Skeletal muscle satellite cell (primary cell): ENCODE data around the gene GAGE13.
"Not testable (repeated sequence)": the region's sequence is repeated elsewhere in the genome, so short reads cannot be mapped to it uniquely, and the experiment has no call there.

Source experiments
- H3K27me3 ChIP-seq: 2 replicates; pipeline ENCODE4 v1.7.0; 2013; ENCODE audit warnings: low read length; ENCODE audit not compliant: control insufficient read depth, insufficient read depth
- H3K36me3 ChIP-seq: 2 replicates; pipeline ENCODE4 v1.7.0; 2013; ENCODE audit warnings: mild to moderate bottlenecking, control low read depth, low read length; ENCODE audit not compliant: insufficient read depth
- H3K4me1 ChIP-seq: 2 replicates; pipeline ENCODE4 v1.7.0; 2013; ENCODE audit warnings: low read length; ENCODE audit not compliant: control insufficient read depth, insufficient read depth
- H3K4me2 ChIP-seq: 2 replicates; pipeline ENCODE4 v1.7.0; 2013; ENCODE audit warnings: mild to moderate bottlenecking, low read length
- H3K4me3 ChIP-seq: 2 replicates; pipeline ENCODE4 v1.7.0; 2013; ENCODE audit warnings: low read length
- H3K9ac ChIP-seq: 2 replicates; pipeline ENCODE4 v1.7.0; 2013; ENCODE audit warnings: mild to moderate bottlenecking, low read depth, low read length, moderate library complexity
- H3K9me3 ChIP-seq: replicated peaks from 2 replicates; pipeline ENCODE4 v1.7.0; 2013; ENCODE audit warnings: mild to moderate bottlenecking, control low read depth, low read length

Gene GAGE13

DNA sequence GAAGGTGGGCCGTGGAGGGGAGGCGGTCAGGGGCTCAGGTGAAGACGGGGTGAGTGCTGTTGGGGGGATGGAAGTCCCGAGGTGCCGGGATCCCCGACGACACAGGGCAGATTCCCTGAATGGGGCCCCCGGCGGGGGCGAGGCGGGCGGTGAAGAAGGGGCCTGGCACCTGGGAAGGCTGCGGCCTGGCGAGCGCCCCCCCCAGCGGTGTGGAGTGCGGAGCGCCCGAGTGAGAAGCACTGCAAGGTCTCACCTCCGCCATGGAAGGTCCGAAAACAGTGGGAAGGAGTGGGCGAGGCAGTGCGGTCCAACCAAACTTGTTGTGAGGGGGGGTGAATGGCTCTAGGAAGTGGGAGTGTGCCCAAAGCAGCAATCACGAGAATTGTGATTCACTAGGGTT is 10.1 kb downstream of the GAGE13 start:
- not testable (repeated sequence) for H3K9me3 ChIP-seq, H3K4me1 ChIP-seq, H3K4me3 ChIP-seq, H3K4me2 ChIP-seq, H3K27me3 ChIP-seq, H3K36me3 ChIP-seq, H3K9ac ChIP-seq

DNA sequence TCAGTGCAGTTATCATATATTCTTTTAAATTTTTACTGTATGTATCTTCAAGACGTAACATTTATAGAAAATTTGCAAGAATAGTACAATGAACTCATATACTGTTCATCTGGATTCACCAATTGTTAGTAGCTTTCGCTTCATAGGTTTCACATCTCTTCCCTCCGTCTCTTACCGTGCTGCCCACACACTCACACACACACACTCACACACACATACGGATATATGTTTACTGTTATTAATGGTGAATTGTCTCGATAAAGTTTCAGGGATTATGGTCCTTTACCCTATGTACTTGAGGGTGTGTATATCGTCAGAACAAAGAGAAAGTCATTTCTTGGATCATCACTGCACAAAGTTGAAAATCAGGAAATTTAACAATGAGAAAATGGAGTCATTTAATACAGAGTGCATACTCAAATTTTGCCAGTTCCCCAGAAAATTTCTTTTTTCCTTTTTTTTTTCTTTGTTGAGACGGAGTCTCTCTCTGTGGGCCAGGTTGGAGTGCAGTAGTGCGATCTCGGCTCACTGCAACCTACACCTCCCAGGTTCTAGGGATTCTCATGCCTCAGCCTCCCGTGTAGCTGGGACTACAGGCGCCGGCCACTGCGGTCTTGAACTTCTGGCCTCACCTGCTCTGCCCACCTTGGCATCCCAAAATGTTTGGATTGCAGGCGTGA is 13.3 kb downstream of the GAGE13 start:
- H3K27me3 ChIP-seq, H3K4me1 ChIP-seq, H3K36me3 ChIP-seq, H3K9me3 ChIP-seq, H3K4me2 ChIP-seq, H3K4me3 ChIP-seq, H3K9ac ChIP-seq: not testable (repeated sequence)

GRCh38 chrX:49345402-49345801 is 14.0 kb downstream of the GAGE13 start:
- not testable (repeated sequence) for H3K4me3 ChIP-seq, H3K9ac ChIP-seq, H3K4me1 ChIP-seq, H3K36me3 ChIP-seq, H3K4me2 ChIP-seq, H3K27me3 ChIP-seq, H3K9me3 ChIP-seq

DNA sequence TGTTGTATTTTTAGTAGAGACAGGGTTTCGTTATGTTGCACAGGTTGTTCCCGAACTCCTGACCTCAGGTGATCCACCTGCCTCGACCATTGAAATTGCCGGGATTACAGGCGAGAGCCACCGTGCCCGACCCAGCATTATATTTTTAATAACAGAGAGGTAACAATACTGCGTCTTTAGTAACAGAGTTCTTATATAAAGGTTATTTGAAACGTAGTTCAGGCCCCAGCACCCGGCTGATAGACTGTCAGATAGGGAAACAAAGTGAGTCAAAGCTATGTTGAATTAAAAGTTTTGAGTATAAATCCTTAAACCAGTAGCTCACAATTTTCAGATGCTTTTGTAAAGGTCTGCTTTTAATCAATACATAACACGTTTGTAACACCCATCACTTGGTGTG is 14.8 kb downstream of the GAGE13 start:
- H3K4me1 ChIP-seq, H3K4me2 ChIP-seq, H3K9me3 ChIP-seq, H3K36me3 ChIP-seq, H3K4me3 ChIP-seq, H3K27me3 ChIP-seq, H3K9ac ChIP-seq: not testable (repeated sequence)
